K562 (cell line): Measurements from ENCODE around the gene NET1. TPM values are rescaled to one million over a fixed set of nuclear protein-coding genes. Genes with fewer than 3 reads are reported as not detected.

Source experiments
- DMBX1 ChIP-seq: fragments of 250-450 bp; sonication (Bioruptor Pico); IDR thresholded peaks from 2 replicates; pipeline ENCODE4 v1.8.0; 2022; ENCODE audit warnings: inconsistent platforms, mild to moderate bottlenecking, moderate library complexity, borderline replicate concordance
- GTF2E2 ChIP-seq: fragments of 200-800 bp; sonication (Bioruptor generic); IDR thresholded peaks from 2 replicates; pipeline ENCODE4 v1.6.1; 2016; ENCODE audit warnings: missing genetic modification characterization, missing compliant biosample characterization
- NELFE ChIP-seq: IDR thresholded peaks from 2 replicates; pipeline ENCODE4 v1.6.1; 2011; ENCODE audit warnings: mild to moderate bottlenecking; ENCODE audit not compliant: insufficient read depth, insufficient read length
- POLR2A ChIP-seq: fragments of 450-650 bp; conservative IDR thresholded peaks from 2 replicates; pipeline ENCODE4 v1.6.1; 2016
- RAD21 ChIP-seq, 2 experiments: fragments of 250-450 bp in 1 of 2; fragments of 450-650 bp in 1 of 2; sonication (Bioruptor Pico) in 1 of 2; formaldehyde crosslinking in 1 of 2; IDR thresholded peaks in 1 of 2; conservative IDR thresholded peaks in 1 of 2; 2 replicates each; pipeline versions ENCODE4 v1.4.0 to v1.8.0; 2020 to 2022; ENCODE audit warnings: mild to moderate bottlenecking in 2 of 2, moderate library complexity in 1 of 2
- RBFOX2 ChIP-seq: fragments of 200-400 bp; formaldehyde crosslinking; IDR thresholded peaks from 2 replicates; pipeline ENCODE4 v1.6.1; 2017; ENCODE audit warnings: low read depth, mild to moderate bottlenecking, low read length, moderate library complexity
- RBM15 ChIP-seq: fragments of 200-400 bp; formaldehyde crosslinking; IDR thresholded peaks from 2 replicates; pipeline ENCODE4 v1.6.1; 2018; ENCODE audit warnings: mild to moderate bottlenecking, low read length, moderate library complexity; ENCODE audit not compliant: insufficient read depth
- RBM39 ChIP-seq: fragments of 200-400 bp; formaldehyde crosslinking; optimal IDR thresholded peaks from 2 replicates; pipeline ENCODE3; 2018; ENCODE audit warnings: low read depth, low read length
- SNRNP70 ChIP-seq: fragments of 200-400 bp; formaldehyde crosslinking; optimal IDR thresholded peaks from 2 replicates; pipeline ENCODE3; 2017; ENCODE audit warnings: low read depth, low read length
- STAG1 ChIP-seq: sonication (generic); formaldehyde crosslinking; IDR thresholded peaks from 2 replicates; pipeline ENCODE4 v1.5.0; 2020; ENCODE audit warnings: missing genetic modification reagents, borderline replicate concordance
- TCF15 ChIP-seq: fragments of 250-450 bp; sonication (Bioruptor Pico); IDR thresholded peaks from 2 replicates; pipeline ENCODE4 v1.8.0; 2022; ENCODE audit warnings: moderate library complexity, mild to moderate bottlenecking, inconsistent platforms
- TEAD1 ChIP-seq, 2 experiments: fragments of 450-650 bp in 1 of 2; sonication (generic) in 1 of 2; formaldehyde crosslinking; IDR thresholded peaks; 2 replicates each; pipeline versions ENCODE4 v1.4.0 to v1.8.0; 2020 to 2022; ENCODE audit warnings: mild to moderate bottlenecking in 2 of 2, missing genetic modification reagents in 1 of 2
- TOE1 ChIP-seq, 2 experiments: fragments of 450-650 bp in 1 of 2; sonication (generic) in 1 of 2; formaldehyde crosslinking in 1 of 2; IDR thresholded peaks; 2 replicates each; pipeline versions ENCODE4 v1.7.1 to v1.8.0; 2016 to 2022; ENCODE audit warnings: borderline replicate concordance in 2 of 2, mild to moderate bottlenecking in 2 of 2, antibody characterized with exemption in 1 of 2, inconsistent platforms in 1 of 2, low read depth in 1 of 2, missing genetic modification reagents in 1 of 2, moderate library complexity in 1 of 2
- XRCC5 ChIP-seq: fragments of 200-400 bp; formaldehyde crosslinking; IDR thresholded peaks from 2 replicates; pipeline ENCODE4 v1.6.1; 2017; ENCODE audit warnings: low read depth, mild to moderate bottlenecking, low read length
- ZBTB33 ChIP-seq: sonication (generic); formaldehyde crosslinking; IDR thresholded peaks from 2 replicates; pipeline ENCODE4 v1.8.1; 2023; ENCODE audit warnings: mild to moderate bottlenecking, missing genetic modification reagents
- ZFP30 ChIP-seq: fragments of 250-450 bp; sonication (Bioruptor Pico); IDR thresholded peaks from 2 replicates; pipeline ENCODE4 v1.8.0; 2022; ENCODE audit warnings: moderate library complexity, mild to moderate bottlenecking, inconsistent platforms, borderline replicate concordance
- ZNF12 ChIP-seq: sonication (generic); formaldehyde crosslinking; IDR thresholded peaks from 2 replicates; pipeline ENCODE4 v1.4.0; 2020; ENCODE audit warnings: mild to moderate bottlenecking, missing genetic modification reagents
- ZNF408 ChIP-seq: fragments of 250-450 bp; sonication (Bioruptor Pico); IDR thresholded peaks from 2 replicates; pipeline ENCODE4 v1.4.0; 2020; ENCODE audit warnings: low read depth, mild to moderate bottlenecking, moderate library complexity
- ZNF431 ChIP-seq: sonication (generic); formaldehyde crosslinking; IDR thresholded peaks from 2 replicates; pipeline ENCODE4 v1.8.0; 2022; ENCODE audit warnings: mild to moderate bottlenecking, missing genetic modification reagents
- ZNF717 ChIP-seq: fragments of 250-450 bp; sonication (Bioruptor Pico); IDR thresholded peaks from 2 replicates; pipeline ENCODE4 v1.5.0; 2021
- polyA plus RNA-seq, 8 experiments: library from polyadenylated mRNA; depleted of rRNA in 4 of 8; stranded (reverse) in 5 of 8; unstranded in 3 of 8; fragments of >200 nt; fragmentation: Nextera tagmentation in 2 of 8; fragmentation: Illumina TruSeq in 1 of 8; extraction: Ambion mirVana in 2 of 8; extraction: Trizol in 1 of 8; gene quantifications; 2 replicates each; pipeline versions ENCODE4 v1.2.1 to v1.2.3, GENCODE V29; 2011 to 2014; ENCODE audit warnings: inconsistent platforms in 1 of 8, missing spikeins in 1 of 8
- total RNA-seq, 7 experiments: library from RNA; depleted of rRNA in 6 of 7; stranded (reverse); fragments of >200 nt in 6 of 7; fragmentation: Illumina TruSeq in 2 of 7; extraction: Trizol in 2 of 7; gene quantifications; 2 replicates each; pipeline versions ENCODE4 v1.2.1 to v1.2.3, GENCODE V29; 2011 to 2021; ENCODE audit warnings: low replicate concordance in 1 of 7
- TF ChIP-seq, protein P1 (sequence below): fragments of 450-650 bp; formaldehyde crosslinking; IDR thresholded peaks from 2 replicates; pipeline ENCODE4 v1.4.0; 2022; ENCODE audit warnings: mild to moderate bottlenecking, moderate library complexity
- TF ChIP-seq, protein P2 (sequence below): sonication (generic); formaldehyde crosslinking; IDR thresholded peaks from 2 replicates; pipeline ENCODE4 v1.8.1; 2023; ENCODE audit warnings: mild to moderate bottlenecking, missing genetic modification reagents
- TF ChIP-seq, protein P3 (sequence below): fragments of 450-650 bp; formaldehyde crosslinking; IDR thresholded peaks from 2 replicates; pipeline ENCODE4 v1.4.0; 2020; ENCODE audit warnings: mild to moderate bottlenecking, moderate library complexity

The NET1 gene
- total and polyA plus RNA-seq, 9 of the 15 experiments (the other 6 are each of a cell fraction or from before 2014, with no cell fraction given): 47.4 to 258 (median 106) TPM

- no peak for TF ChIP-seq ZFP30
- no peak for TF ChIP-seq SNRNP70
- TF ChIP-seq, protein P1, sequence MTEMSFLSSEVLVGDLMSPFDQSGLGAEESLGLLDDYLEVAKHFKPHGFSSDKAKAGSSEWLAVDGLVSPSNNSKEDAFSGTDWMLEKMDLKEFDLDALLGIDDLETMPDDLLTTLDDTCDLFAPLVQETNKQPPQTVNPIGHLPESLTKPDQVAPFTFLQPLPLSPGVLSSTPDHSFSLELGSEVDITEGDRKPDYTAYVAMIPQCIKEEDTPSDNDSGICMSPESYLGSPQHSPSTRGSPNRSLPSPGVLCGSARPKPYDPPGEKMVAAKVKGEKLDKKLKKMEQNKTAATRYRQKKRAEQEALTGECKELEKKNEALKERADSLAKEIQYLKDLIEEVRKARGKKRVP (CRISPR knock-in tag): no peak
- TF ChIP-seq ZNF12 (CRISPR knock-in tag): no peak
- TF ChIP-seq, protein P2, sequence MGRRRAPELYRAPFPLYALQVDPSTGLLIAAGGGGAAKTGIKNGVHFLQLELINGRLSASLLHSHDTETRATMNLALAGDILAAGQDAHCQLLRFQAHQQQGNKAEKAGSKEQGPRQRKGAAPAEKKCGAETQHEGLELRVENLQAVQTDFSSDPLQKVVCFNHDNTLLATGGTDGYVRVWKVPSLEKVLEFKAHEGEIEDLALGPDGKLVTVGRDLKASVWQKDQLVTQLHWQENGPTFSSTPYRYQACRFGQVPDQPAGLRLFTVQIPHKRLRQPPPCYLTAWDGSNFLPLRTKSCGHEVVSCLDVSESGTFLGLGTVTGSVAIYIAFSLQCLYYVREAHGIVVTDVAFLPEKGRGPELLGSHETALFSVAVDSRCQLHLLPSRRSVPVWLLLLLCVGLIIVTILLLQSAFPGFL (CRISPR knock-in tag): no peak
- TF ChIP-seq RAD21 (CRISPR knock-in tag; conservative IDR thresholded peaks at IDR 0.05 in 1 of 2, IDR thresholded peaks at IDR 0.05 in 1 of 2): no peak
- no peak for TF ChIP-seq ZNF717
- TF ChIP-seq NELFE: no peak
- TF ChIP-seq ZBTB33: no peak
- TF ChIP-seq POLR2A: peak; percentile 86
- TF ChIP-seq TEAD1 (CRISPR knock-in tag; IDR thresholded peaks at IDR 0.05): no peak
- TF ChIP-seq RBM15: no peak
- TF ChIP-seq, protein P3, sequence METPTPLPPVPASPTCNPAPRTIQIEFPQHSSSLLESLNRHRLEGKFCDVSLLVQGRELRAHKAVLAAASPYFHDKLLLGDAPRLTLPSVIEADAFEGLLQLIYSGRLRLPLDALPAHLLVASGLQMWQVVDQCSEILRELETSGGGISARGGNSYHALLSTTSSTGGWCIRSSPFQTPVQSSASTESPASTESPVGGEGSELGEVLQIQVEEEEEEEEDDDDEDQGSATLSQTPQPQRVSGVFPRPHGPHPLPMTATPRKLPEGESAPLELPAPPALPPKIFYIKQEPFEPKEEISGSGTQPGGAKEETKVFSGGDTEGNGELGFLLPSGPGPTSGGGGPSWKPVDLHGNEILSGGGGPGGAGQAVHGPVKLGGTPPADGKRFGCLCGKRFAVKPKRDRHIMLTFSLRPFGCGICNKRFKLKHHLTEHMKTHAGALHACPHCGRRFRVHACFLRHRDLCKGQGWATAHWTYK (CRISPR knock-in tag): no peak
- TF ChIP-seq TOE1 (IDR thresholded peaks at IDR 0.05; ENCODE audit: borderline replicate concordance): no peak; the same call in 1 of the 2 replicates
- no peak for TF ChIP-seq TOE1 (CRISPR knock-in tag; IDR thresholded peaks at IDR 0.05; ENCODE audit: borderline replicate concordance, low read depth)
- TF ChIP-seq ZNF408 (CRISPR knock-in tag): no peak
- peak; percentile 87 for TF ChIP-seq RBFOX2
- no peak for TF ChIP-seq XRCC5
- no peak for TF ChIP-seq ZNF431 (CRISPR knock-in tag)
- TF ChIP-seq RBM39: no peak
- no peak for TF ChIP-seq GTF2E2
- TF ChIP-seq STAG1 (CRISPR knock-in tag): no peak
- no peak for TF ChIP-seq TCF15 (CRISPR knock-in tag)
- no peak for TF ChIP-seq DMBX1 (CRISPR knock-in tag)
Measured at GRCh38 chr10:5412277-5412941, at the start of gene NET1 (continued).
